Measurements from ENCODE around the gene COL4A2.

The COL4A2 gene

GRCh38 chr13:110359840-110360301 is 52.8 kb downstream of the COL4A2 start:
- no peak for DNase-seq

DNA sequence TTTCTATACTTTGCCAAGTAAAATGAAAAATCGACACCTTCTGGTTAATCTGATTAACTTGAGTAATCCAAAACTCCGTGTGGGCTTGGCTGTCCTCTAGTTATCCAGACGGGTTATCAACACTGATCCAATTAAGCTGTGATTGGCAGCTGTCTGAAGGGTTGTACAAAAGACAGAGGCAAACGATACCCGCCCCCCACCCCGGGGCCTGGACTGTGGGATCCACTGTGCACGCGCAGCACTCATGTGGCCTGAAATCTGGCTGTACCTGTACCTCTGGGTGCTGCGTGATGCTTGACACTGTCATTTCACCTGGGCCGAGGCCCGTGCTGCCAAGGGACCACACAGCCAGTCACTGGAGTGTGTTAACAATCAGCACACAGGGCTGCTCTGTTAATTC is 53.5 kb downstream of the COL4A2 start:
- no peak for DNase-seq

DNA sequence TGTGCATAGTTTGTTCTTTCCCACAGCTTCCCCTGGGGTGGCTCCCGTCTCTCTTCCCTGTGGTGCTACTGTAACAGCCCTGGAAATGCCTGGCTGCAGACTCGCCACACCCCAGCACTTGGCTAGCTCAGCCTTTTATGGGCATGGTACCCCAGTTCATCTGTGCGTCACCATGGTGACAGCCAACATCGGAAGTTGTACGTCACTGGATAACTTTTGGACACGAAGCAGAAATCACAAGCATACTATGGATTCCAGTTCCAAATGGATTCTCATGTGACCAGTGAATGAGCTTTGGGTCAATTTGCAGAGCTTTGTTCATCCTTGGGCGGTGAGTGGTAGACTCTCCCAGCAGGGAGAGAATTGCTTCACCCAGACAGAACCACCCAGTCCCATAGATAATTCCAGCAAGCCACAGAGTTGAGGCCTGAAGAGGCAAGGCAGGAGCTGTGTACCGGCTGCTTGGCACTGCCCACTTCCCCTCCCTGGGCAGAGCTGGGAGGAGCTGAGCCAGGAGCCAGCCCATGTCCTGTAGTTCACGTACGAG is 54.4 kb downstream of the COL4A2 start:
- no peak for DNase-seq

DNA sequence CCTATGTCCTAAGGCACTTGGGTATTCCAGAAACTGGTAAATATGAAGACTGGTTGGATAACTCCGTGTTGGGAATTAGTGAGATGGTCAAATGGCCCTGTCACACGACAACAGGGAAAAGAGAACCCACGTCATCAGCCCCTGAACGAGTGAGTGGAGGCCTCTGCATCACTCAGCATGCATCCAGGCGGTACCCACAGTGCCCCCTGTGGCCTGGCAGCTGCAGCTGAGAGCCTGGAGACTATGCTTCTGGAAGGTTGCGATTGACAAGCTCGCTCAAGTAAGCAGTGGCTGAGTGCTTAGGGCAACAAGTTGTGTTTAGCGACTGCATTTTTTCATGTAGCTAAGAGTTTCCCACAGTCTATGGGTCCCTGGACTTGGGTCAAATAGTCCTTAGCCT is 55.9 kb downstream of the COL4A2 start:
- DNase-seq: no peak

DNA sequence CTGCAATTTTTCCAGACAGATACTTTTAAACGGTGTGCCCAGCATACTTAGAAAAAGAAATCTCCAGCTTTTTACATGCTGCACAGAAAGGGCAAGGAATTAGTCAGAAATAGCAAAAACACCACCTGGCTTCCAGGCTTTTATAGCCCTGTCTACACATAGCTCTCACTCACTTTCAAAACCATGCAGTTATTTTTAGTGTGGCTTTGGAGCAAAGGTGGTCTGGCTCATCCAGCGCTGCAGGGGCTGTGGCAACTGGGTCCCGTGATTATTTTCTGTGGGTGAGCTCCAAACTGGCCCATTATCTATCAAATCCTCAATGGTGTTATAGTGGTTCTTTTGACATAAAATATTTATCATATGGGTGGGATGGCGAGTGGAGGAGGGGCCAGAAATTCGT is 57.0 kb downstream of the COL4A2 start:
- DNase-seq: no peak

GRCh38 chr13:110365876-110366275 is 58.8 kb downstream of the COL4A2 start:
- DNase-seq: no peak

- no peak for DNase-seq
Measured at GRCh38 chr13:110366733-110367132, 59.6 kb downstream of the COL4A2 start.

GRCh38 chr13:110367620-110368019 is 60.5 kb downstream of the COL4A2 start:
- no peak for DNase-seq

DNA sequence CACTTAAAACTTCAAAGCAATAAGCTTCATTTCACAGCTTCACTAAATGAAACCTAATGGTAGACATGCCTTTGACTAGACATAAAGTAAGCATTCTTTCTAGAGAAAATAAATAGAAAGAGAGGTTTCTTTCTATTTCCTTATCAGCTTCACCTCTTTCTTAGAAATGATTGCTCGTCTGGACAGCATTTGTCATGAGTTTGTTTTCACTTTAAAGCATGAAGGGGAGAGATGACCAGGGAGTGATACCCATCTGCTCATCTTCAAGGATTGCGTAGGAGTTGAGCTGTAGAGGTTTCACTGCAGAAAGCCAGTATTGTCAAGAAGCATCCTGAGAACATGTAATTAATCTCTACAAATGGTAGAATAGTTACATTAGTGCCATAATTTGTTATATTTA is 61.3 kb downstream of the COL4A2 start:
- DNase-seq: no peak

GRCh38 chr13:110369400-110369799 is 62.3 kb downstream of the COL4A2 start:
- DNase-seq: no peak

GRCh38 chr13:110371550-110372465 is 64.7 kb downstream of the COL4A2 start:
- DNase-seq: no peak

DNA sequence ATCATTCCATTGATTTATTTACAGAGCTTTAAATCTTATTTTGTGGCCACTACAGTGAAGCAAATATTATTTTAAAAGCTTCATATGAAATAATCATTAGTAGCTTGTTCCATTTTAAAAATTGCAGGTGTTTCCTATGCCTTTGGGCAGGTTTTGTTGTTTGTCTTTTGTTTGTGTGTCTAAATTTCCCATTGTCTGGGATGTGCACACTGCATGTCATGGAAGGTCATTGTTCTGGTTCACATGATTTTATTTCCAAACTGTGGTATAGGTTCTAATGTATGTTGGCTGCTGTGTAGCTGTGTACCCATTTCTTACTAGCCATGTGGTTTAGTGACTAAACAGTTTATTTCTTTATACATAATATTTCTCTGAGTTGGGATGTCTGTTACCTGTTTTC is 65.6 kb downstream of the COL4A2 start:
- DNase-seq: no peak

DNA sequence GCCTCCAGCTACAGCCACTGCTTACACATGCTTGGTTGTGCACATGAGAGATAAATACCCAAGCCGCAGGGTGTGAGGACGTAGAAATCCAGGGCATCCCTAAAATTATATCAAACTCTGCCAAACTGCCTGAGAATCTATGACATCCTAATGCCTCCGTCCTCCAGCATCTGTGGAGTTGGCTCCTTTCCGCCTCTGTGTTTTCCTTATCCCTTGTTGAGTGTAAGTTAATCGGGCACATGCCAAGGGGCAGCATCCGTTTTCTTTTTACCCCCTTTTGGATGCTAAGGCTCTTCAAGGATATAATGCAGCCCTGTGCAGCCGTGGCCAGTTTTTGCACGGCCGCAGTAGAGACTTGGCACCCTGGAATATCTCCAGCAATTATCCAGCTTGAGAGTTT is 66.5 kb downstream of the COL4A2 start:
- DNase-seq: no peak

GRCh38 chr13:110374431-110375370 is 67.6 kb downstream of the COL4A2 start:
- DNase-seq: no peak

DNA sequence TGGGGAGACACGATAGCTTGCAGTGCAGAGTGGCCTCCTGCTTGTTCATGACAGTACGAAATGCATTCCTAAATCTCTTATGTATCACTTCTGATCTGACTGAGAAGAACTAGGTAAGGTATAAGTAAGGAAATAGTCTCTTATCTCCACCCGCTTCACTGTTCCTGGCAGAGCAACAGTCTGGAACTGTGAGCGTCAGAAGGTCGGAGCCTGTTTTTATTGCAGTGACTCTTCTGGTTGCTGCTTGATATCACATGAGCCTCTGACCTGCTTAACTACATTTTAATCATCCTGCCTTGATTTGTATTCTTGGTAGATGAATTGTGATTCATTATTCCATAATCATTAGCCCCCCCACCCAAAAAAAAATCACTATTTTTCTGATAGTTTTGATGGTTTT is 69.0 kb downstream of the COL4A2 start:
- no peak for DNase-seq

- DNase-seq: no peak
Measured at GRCh38 chr13:110377178-110377825, 70.2 kb downstream of the COL4A2 start.

DNA sequence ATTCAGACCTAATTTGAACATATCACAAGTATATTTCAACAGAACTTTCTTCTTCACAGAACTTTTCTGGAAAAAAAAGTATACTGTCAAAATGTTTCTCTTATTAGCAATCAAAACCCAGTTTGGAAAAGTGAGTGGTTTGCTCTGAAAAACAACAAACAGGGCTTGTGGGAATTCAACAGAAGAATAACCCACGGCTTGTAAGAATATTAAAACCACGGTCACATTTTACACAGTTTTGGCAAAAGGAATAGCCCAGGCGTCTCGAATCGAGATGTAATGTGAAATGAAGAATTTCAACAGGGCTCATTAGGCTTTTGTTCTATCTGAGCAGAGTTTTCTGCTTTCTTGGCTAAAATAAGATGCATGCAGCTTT is 70.7 kb downstream of the COL4A2 start:
- no peak for DNase-seq

- no peak for DNase-seq
Measured at GRCh38 chr13:110379358-110379757, 72.3 kb downstream of the COL4A2 start.

GRCh38 chr13:110379905-110380341 is 72.8 kb downstream of the COL4A2 start:
- DNase-seq: no peak

- DNase-seq: no peak
Measured at GRCh38 chr13:110380359-110381028, 73.4 kb downstream of the COL4A2 start.

- no peak for DNase-seq
Measured at GRCh38 chr13:110381029-110381360, 73.9 kb downstream of the COL4A2 start.

DNA sequence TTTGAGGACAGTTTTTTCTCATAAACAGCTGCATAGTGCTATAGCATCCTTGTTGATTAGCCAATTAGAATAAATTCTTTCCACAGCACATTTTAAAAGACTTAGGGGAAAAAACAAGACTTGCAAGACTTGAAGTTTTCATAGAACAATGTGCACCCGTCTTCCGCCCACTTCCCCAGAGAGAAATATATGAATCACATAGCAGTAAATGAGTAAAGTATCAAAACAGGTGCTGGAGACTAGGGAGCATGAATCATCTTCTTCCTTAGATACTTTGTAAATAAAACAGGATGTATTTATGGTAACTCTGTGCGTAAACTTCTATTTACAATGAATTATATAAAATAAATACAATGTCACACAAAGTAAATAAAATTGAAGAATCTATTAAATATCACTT is 75.1 kb downstream of the COL4A2 start:
- no peak for DNase-seq
